Erythroblast (primary cell): Measurements from ENCODE around the gene ZCCHC9.

Experiments
- GATA1 ChIP-seq: IDR thresholded peaks from 2 replicates; pipeline ENCODE4 v1.6.1; 2011; ENCODE audit warnings: low read depth, mild to moderate bottlenecking, control low read depth, low read length, moderate library complexity
- POLR2A ChIP-seq: IDR thresholded peaks from 2 replicates; pipeline ENCODE4 v1.6.1; 2011; ENCODE audit warnings: mild to moderate bottlenecking, low read length

DNA sequence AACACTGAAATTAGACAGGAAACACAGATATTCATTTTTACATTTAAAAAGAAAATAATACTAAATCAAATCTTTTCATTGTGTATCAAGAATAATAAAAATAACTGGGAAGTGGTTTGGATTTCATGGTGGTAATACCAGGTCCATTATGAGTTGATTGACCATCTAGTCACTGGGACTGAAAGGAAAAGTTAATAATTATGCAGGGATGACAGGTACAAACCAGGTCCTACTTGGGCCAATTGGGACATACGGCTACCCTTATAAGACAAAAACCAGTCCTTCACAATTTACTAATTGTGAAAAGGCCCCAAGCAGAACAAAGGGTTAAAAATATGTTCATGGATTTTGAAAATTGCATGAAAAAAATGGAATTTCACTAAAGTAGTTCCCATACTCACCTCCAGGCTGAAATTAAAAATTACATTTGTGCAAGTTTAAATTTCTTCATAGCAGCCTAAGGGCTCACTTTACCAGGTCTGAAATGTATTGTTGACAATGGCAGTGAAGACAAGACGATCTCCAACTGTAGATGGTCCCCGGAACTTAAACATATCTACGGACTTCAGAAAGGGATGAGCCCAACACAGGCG lies 44.1 kb downstream of the ZCCHC9 start:
- TF ChIP-seq POLR2A (no peak), GATA1 (no peak)
